Measurements from ENCODE around the gene PSAT1. TPM values are rescaled to one million over a fixed set of nuclear protein-coding genes. Genes with fewer than 3 reads are reported as not detected.

The PSAT1 gene
- polyA plus RNA-seq, 1 donor from 2014 or later, result 18.0 TPM

GRCh38 chr9:78320875-78321496, 24.1 kb downstream of the PSAT1 start:
- no peak overlapping the region for H3K4me3 ChIP-seq (ENCODE audit: low read length)
- no peak overlapping the region for H3K9ac ChIP-seq (ENCODE audit: low read length)
- no peaks in the 10 kb centered on the region for H3K9me3 ChIP-seq (ENCODE audit: low read length)
- no peak overlapping the region for H3K27ac ChIP-seq (ENCODE audit: low read length)
- no peaks in the 10 kb centered on the region for H3K79me2 ChIP-seq (replicated peaks; ENCODE audit: insufficient read depth, low read length)
- H3K4me2 ChIP-seq (ENCODE audit: low read length), result no peak overlapping the region
- H3K36me3 ChIP-seq (ENCODE audit: insufficient read depth, low read length), result peaks cover 4% of the 10 kb centered on the region
- TF ChIP-seq TAF1 (IDR thresholded peaks at IDR 0.05; ENCODE audit: low read depth), result no peak
- TF ChIP-seq RAD21 (conservative IDR thresholded peaks at IDR 0.05), result no peak
- no peak for TF ChIP-seq EP300 (conservative IDR thresholded peaks at IDR 0.05; ENCODE audit: poor library complexity, severe bottlenecking)
- TF ChIP-seq, protein P1, sequence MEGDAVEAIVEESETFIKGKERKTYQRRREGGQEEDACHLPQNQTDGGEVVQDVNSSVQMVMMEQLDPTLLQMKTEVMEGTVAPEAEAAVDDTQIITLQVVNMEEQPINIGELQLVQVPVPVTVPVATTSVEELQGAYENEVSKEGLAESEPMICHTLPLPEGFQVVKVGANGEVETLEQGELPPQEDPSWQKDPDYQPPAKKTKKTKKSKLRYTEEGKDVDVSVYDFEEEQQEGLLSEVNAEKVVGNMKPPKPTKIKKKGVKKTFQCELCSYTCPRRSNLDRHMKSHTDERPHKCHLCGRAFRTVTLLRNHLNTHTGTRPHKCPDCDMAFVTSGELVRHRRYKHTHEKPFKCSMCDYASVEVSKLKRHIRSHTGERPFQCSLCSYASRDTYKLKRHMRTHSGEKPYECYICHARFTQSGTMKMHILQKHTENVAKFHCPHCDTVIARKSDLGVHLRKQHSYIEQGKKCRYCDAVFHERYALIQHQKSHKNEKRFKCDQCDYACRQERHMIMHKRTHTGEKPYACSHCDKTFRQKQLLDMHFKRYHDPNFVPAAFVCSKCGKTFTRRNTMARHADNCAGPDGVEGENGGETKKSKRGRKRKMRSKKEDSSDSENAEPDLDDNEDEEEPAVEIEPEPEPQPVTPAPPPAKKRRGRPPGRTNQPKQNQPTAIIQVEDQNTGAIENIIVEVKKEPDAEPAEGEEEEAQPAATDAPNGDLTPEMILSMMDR (IDR thresholded peaks at IDR 0.05; ENCODE audit: poor library complexity, severe bottlenecking), result no peak
- no peak for TF ChIP-seq SMC3 (conservative IDR thresholded peaks at IDR 0.05; ENCODE audit: poor library complexity)
- no peak for TF ChIP-seq MXI1 (conservative IDR thresholded peaks at IDR 0.05; ENCODE audit: poor library complexity, severe bottlenecking)
- no peak for TF ChIP-seq EZH2 (IDR thresholded peaks at IDR 0.05; ENCODE audit: borderline replicate concordance, insufficient read depth, low read length, poor library complexity, severe bottlenecking)
- TF ChIP-seq POLR2AphosphoS5 (IDR thresholded peaks at IDR 0.05), result no peak
- TF ChIP-seq, protein P2, sequence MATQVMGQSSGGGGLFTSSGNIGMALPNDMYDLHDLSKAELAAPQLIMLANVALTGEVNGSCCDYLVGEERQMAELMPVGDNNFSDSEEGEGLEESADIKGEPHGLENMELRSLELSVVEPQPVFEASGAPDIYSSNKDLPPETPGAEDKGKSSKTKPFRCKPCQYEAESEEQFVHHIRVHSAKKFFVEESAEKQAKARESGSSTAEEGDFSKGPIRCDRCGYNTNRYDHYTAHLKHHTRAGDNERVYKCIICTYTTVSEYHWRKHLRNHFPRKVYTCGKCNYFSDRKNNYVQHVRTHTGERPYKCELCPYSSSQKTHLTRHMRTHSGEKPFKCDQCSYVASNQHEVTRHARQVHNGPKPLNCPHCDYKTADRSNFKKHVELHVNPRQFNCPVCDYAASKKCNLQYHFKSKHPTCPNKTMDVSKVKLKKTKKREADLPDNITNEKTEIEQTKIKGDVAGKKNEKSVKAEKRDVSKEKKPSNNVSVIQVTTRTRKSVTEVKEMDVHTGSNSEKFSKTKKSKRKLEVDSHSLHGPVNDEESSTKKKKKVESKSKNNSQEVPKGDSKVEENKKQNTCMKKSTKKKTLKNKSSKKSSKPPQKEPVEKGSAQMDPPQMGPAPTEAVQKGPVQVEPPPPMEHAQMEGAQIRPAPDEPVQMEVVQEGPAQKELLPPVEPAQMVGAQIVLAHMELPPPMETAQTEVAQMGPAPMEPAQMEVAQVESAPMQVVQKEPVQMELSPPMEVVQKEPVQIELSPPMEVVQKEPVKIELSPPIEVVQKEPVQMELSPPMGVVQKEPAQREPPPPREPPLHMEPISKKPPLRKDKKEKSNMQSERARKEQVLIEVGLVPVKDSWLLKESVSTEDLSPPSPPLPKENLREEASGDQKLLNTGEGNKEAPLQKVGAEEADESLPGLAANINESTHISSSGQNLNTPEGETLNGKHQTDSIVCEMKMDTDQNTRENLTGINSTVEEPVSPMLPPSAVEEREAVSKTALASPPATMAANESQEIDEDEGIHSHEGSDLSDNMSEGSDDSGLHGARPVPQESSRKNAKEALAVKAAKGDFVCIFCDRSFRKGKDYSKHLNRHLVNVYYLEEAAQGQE (IDR thresholded peaks at IDR 0.05; ENCODE audit: borderline replicate concordance), result no peak
- no peaks in the 10 kb centered on the region for H4K20me1 ChIP-seq (ENCODE audit: insufficient read depth)
- H3F3A ChIP-seq (ENCODE audit: insufficient read depth, low read length, poor library complexity, severe bottlenecking), result peaks cover 3% of the 10 kb centered on the region
- H3K9me2 ChIP-seq (ENCODE audit: insufficient read depth, low read length), result no peaks in the 10 kb centered on the region
- H3K27me3 ChIP-seq (ENCODE audit: insufficient read depth, low read depth, low read length), result no peaks in the 10 kb centered on the region
- no peak overlapping the region for H2AFZ ChIP-seq (ENCODE audit: low read depth, low read length)

- Histone ChIP-seq H2AFZ (ENCODE audit: low read depth, low read length) (no peak overlapping the region), H4K20me1 (ENCODE audit: insufficient read depth) (no peaks in the 10 kb centered on the region), H3K27me3 (ENCODE audit: insufficient read depth, low read depth, low read length) (no peaks in the 10 kb centered on the region), H3K9ac (ENCODE audit: low read length) (no peak overlapping the region), H3F3A (ENCODE audit: insufficient read depth, low read length, poor library complexity, severe bottlenecking) (peaks cover 3% of the 10 kb centered on the region), H3K36me3 (ENCODE audit: insufficient read depth, low read length) (peaks cover 4% of the 10 kb centered on the region), H3K4me2 (ENCODE audit: low read length) (no peak overlapping the region), H3K79me2 (replicated peaks; ENCODE audit: insufficient read depth, low read length) (no peaks in the 10 kb centered on the region), H3K9me3 (ENCODE audit: low read length) (no peaks in the 10 kb centered on the region), H3K4me3 (ENCODE audit: low read length) (no peak overlapping the region), H3K27ac (ENCODE audit: low read length) (no peak overlapping the region), H3K9me2 (ENCODE audit: insufficient read depth, low read length) (no peaks in the 10 kb centered on the region)
- TF ChIP-seq, protein P2 (IDR thresholded peaks at IDR 0.05; ENCODE audit: borderline replicate concordance), result no peak
- TF ChIP-seq TAF1 (IDR thresholded peaks at IDR 0.05; ENCODE audit: low read depth), result no peak
Measured at GRCh38 chr9:78321505-78321904, 24.6 kb downstream of the PSAT1 start.
